Effector CD4-positive, alpha-beta T cell (primary cell): ENCODE data around the gene ARMC6.
"Not testable (repeated sequence)": the region's sequence is repeated elsewhere in the genome, so short reads cannot be mapped to it uniquely, and the experiment has no call there.

Source experiments
- DNase-seq: peaks from one replicate; pipeline ENCODE4 v3.0.0-alpha.2; 2020

ARMC6 gene

GRCh38 chr19:19078801-19079200, 45.4 kb downstream of the ARMC6 start:
- no peak for DNase-seq

GRCh38 chr19:19079571-19079970, 46.2 kb downstream of the ARMC6 start:
- no peak for DNase-seq

DNA sequence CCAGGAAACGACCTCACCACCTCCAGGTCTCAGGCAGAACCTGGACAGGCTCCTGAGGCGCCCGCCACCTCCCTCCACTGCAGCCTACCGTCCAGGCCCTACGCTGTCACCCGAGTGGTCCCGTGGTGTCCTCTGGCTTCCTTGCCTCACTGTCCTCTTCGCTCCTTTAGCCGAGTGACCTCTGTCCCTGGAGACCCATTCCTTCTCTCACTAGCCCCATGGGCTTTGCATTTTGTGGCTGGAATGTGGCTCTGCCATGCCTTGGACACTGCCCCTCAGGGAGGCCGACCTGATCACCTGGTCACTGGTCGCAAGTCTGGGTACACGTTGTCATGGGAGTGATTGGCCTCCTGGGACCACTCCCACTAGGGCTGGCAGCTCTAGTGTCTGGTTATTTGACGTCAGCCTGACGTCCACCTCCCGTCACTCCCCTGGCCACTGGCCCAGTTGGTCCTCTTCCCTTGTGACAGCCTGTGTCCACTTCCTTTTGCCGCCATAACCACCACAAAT, 48.3 kb downstream of the ARMC6 start:
- no peak for DNase-seq

DNA sequence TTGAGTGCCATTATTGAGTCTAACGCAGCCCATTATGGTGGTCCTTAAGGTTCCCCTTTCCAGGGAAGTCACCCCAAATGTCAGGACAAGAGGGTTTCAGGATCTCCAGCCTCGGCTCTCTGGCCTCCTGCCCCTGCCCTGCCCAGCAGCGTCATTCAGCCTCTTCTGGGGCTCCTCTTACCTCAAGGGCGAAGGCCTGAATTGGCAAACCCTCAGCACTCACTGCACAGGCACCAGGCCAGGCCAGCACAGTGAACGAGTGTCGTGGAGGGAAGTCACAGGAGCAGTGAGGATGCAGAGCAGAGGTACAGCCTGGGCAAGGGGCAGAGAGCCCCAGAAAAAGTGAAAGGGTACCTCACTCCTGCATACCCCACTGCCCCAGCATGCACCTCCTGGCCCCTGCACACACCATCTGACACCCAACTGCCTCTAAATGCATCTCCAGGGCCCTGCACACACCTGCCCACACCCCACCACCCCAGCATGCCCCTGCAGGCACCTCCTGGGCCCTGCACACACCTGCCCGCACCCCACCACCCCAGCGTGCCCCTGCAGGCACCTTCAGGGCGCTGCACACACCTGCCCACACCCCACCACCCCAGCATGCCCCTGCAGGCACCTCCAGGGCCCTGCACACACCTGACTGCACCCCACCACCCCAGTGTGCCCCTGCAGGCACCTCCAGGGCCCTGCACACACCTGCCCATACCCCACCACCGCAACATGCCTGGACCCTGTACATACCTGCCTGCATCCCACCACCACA, 50.2 kb downstream of the ARMC6 start:
- no peak for DNase-seq

DNA sequence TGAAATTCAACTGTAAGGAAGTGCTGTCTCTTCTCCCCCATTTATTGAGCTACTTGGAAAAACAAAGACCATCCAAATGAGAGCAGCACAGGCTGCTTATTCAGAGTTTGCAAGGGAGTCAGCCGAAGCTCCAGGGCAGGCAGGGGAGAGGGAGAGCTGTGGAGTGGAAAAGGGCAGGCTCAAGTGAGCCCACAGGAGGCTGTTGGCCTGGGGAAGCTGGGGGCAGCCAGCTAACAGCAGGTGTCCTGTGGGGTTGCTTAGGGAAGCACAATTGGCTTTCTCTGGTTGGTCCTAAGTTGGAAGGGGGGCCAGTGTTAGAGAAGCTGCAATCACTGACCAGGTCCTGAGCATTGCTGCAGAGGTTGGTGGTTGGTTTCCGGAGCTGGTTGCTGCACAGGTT, 54.3 kb downstream of the ARMC6 start:
- no peak for DNase-seq

DNA sequence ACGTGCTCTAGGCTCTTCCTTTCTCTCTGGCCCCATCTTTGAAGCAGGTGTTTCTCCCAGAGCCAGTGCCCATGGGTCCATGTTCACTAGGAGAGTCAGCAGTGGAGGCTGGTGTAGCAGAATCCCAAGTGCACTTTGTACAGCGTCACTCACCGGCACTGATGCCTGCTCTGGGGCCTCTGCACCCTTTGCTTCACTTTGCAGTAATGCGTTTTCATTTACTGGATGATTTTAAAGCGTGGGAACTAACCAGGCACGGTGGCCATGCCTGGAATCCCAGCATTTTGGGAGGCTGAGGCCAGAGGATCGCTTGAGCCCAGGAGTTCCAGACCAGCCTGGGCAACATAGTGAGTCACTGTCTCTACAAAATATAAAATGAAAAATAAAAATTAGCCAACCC, 61.1 kb downstream of the ARMC6 start:
- no peak for DNase-seq

DNA sequence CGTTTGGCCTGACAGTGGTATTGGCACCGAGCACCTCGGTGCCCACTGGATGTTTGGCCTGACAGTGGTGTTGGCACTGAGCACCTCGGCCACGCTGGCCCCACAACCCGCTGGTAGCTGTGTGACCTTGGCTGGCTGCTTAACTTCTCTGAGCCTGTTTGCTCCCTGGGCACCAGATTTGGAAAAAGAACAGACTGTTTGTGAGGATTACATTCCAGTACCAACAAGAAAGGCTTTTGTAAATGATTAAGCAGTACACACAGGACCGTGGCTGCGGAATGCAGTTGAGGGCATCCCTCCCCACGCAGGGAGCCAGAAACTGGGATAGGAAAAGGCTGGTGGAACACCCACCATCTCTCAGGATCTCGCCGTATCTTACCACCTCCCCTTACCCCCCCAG, 62.3 kb downstream of the ARMC6 start:
- DNase-seq, result no peak

DNA sequence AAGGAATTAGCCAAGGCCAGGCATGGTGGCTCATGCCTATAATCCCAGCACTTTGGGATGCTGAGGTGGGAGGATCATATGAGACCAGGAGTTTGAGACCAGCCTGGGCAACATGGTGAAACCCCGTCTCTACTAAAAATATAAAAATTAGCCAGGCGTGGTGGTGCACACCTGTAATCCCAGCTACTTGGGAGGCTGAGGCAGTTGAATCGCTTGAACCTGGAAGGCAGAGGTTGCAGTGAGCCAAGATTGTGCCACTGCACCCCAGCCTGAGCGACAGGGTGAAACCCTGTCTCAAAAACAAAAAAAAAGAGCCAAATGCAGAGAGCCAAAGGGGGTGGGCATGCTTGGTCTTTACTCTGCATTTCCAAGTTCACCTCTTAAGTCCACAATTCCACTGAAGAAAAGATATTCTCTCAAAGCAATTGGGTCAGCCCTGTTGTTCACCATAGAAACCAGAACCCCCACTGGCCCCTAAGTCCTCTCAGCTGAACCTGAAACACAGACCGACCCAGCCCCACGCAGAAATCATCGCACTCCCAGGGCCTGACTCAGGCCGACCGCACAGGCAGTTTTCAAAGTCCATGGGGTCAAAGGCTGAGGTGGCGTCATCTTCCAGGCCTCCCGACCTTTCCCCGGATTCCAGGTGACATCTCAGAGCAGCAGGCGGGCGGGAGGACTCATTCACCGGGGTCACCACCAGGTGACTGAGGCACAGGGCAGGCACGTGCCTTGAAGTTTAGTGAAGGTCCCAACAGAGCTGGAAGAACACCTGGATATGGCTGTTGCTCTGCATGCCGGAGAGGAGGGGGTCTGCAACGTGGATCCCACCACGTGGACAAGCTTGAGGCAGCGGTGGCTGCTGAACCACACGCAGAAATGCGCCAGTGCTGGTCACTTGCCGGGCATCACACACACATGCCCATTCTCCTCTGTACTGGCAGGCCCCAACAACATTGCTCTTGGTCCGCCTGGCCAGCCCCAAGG, 63.5 kb downstream of the ARMC6 start:
- DNase-seq, result no peak

- no peak for DNase-seq
Observed at GRCh38 chr19:19098084-19098702, 64.8 kb downstream of the ARMC6 start.

DNA sequence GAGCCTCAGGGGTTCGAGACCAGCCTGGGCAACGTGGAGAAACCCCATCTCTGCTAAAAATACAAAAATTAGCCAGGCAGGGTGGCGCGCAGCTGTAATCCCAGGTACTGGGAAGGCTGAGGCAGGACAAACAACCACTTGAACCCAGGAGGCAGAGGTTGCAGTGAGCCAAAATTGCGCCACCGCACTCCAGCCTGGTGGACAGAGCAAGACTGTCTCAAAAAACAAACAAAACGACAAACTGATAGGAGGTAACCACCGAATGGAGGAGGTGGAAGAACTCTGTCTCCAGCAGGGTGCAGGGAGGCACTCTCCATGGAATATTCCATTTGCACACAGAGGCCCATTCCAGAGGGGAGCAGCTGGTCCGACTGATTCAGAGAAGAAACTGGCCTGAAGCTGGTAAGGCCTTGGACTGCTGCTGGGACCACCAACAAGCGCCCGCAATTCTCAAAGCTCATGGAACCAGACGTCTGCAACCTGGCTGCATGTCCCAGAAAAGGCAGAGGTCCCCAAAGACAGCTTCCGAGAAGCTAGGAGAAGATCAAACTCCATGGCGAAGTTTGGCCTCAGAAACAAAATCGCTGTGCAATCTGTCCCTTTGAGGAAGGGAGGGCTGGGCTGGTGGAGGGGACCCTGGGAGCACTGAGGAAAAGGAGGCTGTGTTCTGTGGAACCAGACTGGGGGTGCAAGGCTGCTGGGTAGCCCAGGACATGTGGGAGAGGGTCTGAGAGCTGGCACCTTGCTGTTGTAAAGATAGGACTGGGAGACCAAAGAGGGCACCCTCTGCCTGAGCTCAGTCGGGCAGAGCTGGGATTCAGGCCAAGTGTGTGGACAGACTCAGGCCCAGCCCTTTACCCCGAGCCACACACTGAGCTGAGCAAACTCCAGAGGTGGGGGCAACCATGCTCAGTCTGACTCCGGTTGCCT, 65.6 kb downstream of the ARMC6 start:
- no peak for DNase-seq

GRCh38 chr19:19101540-19101939, 68.1 kb downstream of the ARMC6 start:
- DNase-seq, result no peak

DNA sequence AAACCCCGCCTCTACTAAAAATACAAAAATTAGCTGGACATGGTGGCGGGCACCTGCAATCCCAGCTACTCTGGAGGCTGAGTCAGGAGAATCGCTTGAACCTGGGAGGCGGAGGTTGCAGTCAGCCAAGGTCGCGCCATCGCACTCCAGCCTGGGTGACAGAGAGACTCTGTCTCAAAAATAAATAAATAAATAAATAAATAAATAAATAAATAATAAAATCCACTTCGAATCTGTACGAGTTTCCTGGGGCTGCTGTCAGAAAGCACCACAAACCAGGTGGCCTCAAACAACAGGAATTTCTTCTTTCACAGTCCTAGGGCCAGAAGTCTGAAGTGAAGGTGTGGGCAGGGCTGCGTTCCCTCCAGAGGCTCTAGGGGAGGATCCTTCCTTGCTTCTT, 69.2 kb downstream of the ARMC6 start:
- not testable (repeated sequence) for DNase-seq

DNA sequence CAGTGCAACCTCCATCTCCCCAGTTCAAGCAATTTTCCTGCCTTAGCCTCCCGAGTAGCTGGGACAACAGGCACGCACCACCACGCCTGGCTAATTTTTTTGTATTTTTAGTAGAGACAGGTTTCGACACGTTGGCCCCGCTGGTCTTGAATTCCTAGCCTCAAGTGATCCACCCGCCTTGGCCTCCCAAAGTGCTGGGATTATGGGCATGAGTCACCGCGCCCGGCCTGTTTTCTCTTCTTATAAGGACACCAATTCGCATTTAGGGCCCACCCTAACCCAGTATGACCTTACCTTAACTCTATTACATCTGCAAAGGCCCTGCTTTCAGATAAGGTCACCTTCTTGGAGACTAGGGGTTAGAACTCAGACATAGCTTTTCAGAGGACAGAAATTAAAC, 69.8 kb downstream of the ARMC6 start:
- DNase-seq, result no peak

GRCh38 chr19:19105365-19106055, 72.1 kb downstream of the ARMC6 start:
- DNase-seq, result no peak

DNA sequence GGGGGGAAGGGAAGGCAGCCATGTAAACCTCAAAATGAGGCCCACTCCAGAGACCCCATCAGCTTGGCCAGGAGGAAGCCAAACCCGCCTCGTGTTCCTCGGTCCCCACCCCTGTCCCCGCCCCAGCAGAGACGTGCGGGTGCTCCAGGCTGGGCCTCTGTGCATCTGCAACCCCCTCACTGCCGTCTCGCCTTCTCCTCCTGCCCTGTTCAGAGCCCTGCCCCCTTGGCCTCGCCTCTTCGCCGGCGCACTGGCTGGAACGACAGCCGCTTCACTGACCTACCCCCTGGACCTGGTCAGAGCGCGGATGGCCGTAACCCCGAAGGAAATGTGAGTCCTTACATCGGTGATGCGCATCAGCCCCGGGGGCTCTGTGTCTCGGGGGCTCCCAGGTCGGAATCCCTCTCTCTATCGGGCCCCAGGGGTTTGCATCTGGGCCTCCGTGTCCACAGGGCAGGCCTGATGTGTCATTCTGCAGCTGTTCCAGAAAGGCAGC, 72.7 kb downstream of the ARMC6 start:
- no peak for DNase-seq

GRCh38 chr19:19106938-19107337, 73.5 kb downstream of the ARMC6 start:
- DNase-seq, result not testable (repeated sequence)

GRCh38 chr19:19107654-19108053, 74.3 kb downstream of the ARMC6 start:
- no peak for DNase-seq
